Ishikawa (cell line): Measurements from ENCODE around the gene DEDD2.

Experiments used
- CEBPB ChIP-seq: IDR thresholded peaks from 2 replicates; pipeline ENCODE4 v1.6.1; 2012
- CREB1 ChIP-seq: IDR thresholded peaks from 2 replicates; pipeline ENCODE4 v1.6.1; 2012; ENCODE audit warnings: low read depth
- EGR1 ChIP-seq: IDR thresholded peaks from 2 replicates; pipeline ENCODE4 v1.6.1; 2012
- EP300 ChIP-seq: IDR thresholded peaks from 2 replicates; pipeline ENCODE4 v1.6.1; 2012; ENCODE audit warnings: borderline replicate concordance
- FOXM1 ChIP-seq: IDR thresholded peaks from 2 replicates; pipeline ENCODE4 v1.6.1; 2012; ENCODE audit warnings: low read depth, borderline replicate concordance
- MAX ChIP-seq: IDR thresholded peaks from 2 replicates; pipeline ENCODE4 v1.6.1; 2012
- NFIC ChIP-seq: IDR thresholded peaks from 2 replicates; pipeline ENCODE4 v1.6.1; 2012
- RAD21 ChIP-seq: IDR thresholded peaks from 2 replicates; pipeline ENCODE4 v1.6.1; 2012; ENCODE audit warnings: low read depth
- REST ChIP-seq: IDR thresholded peaks from 2 replicates; pipeline ENCODE4 v1.6.1; 2012; ENCODE audit warnings: low read depth, mild to moderate bottlenecking
- TAF1 ChIP-seq: IDR thresholded peaks from 2 replicates; pipeline ENCODE4 v1.6.1; 2012; ENCODE audit warnings: low read depth, mild to moderate bottlenecking
- TCF12 ChIP-seq: IDR thresholded peaks from 2 replicates; pipeline ENCODE4 v1.6.1; 2012; ENCODE audit warnings: low read depth
- TEAD4 ChIP-seq: IDR thresholded peaks from 2 replicates; pipeline ENCODE4 v1.6.1; 2012
- USF1 ChIP-seq: IDR thresholded peaks from 2 replicates; pipeline ENCODE4 v1.6.1; 2012
- YY1 ChIP-seq: IDR thresholded peaks from 2 replicates; pipeline ENCODE4 v1.6.1; 2012; ENCODE audit warnings: low read depth
- ZBTB7A ChIP-seq: IDR thresholded peaks from 2 replicates; pipeline ENCODE4 v1.6.1; 2012; ENCODE audit warnings: low read depth

DEDD2 gene

GRCh38 chr19:42254089-42254849, 36.8 kb upstream of the DEDD2 start:
- TF ChIP-seq ZBTB7A: peak; percentile 81
- no peak for TF ChIP-seq TEAD4
- no peak for TF ChIP-seq YY1

- peak; percentile 72 for TF ChIP-seq USF1
- TF ChIP-seq EGR1: peak; percentile 37; the same call in 1 of the 2 replicates
- TF ChIP-seq EP300: no peak
- no peak for TF ChIP-seq CREB1
Observed at GRCh38 chr19:42253245-42254088, 36.0 kb upstream of the DEDD2 start.

- TF ChIP-seq FOXM1: no peak
- TF ChIP-seq EP300: no peak
- TF ChIP-seq RAD21: no peak
- no peak for TF ChIP-seq YY1
- no peak for TF ChIP-seq TEAD4
- TF ChIP-seq MAX: no peak
- TF ChIP-seq NFIC: no peak
- no peak for TF ChIP-seq TCF12
- TF ChIP-seq ZBTB7A: no peak
Observed at GRCh38 chr19:42252365-42253244, 35.1 kb upstream of the DEDD2 start.

DNA sequence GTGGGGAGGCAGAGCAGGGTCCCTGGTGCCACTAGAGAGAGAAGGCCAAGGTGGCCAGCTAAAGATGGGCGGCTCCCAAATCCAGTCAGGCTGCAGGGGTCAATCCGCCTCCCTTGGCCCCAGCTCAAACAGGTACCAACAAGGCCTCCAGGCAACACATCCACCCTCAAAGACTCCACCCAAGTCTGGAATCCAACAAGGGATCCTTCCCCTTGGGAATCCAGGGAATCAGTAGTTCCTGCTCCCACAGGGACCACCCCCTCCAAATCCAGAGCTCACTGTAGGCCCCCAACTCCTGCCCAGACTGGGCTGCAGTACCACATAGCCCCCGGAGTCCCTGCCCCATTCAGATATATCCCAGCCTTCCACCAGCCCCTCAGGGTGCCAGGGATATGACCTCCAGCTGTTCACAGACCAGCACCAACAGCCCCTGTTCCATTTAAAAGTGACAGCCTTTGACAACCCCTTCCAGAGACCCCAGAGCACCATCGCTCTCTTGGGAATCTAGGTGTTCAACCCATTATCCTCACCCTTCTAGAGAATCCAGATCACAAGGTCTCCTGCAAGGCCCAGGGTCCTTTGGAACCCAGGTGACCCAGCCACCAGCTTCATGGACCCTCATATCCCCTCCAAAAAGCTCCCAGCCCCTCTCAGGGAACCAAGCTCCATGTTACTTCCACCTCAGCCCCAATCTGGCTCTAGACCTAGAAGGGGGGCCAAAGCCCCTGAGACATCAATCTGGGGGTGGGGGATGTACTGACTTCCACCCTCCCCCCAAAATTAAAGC, 34.3 kb upstream of the DEDD2 start:
- TF ChIP-seq USF1 (no peak), ZBTB7A (0 out of 2 replicates have a peak, but pooled peaks have one; percentile 2)

DNA sequence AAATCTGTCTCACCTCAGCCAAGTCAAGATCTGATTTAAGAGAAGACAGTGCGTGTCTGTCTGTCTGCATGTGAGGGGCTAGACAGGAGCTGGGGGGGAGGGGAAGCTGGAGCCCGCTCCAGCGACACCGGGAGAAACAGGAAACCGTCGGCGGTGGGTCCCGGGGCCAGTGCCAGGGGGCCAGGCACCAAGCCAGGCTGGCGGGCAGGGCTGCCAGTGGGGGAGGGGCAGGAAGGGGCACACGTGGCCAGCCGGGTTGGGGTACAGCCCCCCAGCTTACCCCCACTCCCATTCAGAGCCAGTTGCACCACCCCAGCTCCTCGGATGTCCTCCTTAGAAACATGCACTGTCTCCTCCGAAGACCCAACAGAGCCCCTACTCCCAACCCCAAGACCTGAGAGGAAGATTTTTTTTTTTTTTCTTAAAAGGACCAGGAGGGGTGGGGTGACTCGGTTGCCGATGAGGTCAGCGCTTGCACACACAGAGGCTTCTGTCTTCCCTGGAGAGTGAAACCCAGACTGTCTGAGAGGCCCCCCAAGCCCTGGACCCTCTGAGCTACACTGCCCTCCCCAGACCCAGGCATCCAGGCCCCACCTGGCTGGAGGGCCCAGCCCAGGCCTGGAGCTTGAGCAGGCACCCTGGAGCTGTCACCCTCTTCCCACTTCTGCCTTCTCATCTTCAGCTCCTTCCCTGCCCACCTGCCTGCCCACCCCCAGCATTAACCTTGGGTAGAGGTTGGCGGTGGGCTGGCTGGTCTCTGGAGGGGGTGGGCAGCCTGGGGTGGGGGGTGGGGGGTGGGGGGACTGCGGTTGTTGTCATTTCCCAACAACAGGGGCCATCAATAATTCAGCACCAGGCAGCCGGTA, 33.4 kb upstream of the DEDD2 start:
- TF ChIP-seq FOXM1 (no peak), USF1 (no peak), YY1 (no peak), REST (no peak), CEBPB (no peak)

DNA sequence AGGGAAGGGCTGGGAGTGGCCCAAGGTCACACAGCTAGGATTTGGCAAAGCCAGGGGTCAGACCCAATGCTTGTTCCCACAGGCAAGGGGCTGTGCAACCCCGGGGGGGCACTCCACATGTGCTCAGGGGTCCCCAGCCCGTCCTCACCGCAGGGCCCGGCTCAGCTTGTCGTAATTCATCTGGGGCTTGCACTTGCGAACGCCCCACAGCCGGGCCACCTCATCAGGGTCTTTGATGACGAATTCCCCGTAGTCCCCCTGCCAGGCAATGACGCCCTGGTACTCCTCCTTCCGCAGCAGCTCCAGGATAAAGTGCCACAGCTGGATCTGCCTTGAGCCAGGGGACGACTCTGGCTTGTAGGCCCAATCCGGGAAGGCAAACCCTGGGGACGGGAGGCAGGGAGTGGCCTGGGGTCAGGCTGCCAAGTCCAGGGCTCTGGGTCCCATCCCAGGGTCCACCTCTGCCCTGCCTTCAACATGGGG, 32.7 kb upstream of the DEDD2 start:
- TF ChIP-seq YY1: no peak
- TF ChIP-seq TAF1: no peak
- no peak for TF ChIP-seq CREB1
- TF ChIP-seq EP300: no peak
- no peak for TF ChIP-seq EGR1
- TF ChIP-seq FOXM1: no peak
- no peak for TF ChIP-seq RAD21
- no peak for TF ChIP-seq TEAD4
- no peak for TF ChIP-seq USF1
- no peak for TF ChIP-seq MAX
- TF ChIP-seq ZBTB7A: no peak
- no peak for TF ChIP-seq NFIC
- no peak for TF ChIP-seq CEBPB
- no peak for TF ChIP-seq TCF12
- TF ChIP-seq REST: no peak
